HG02678 (cell line): ENCODE data around the gene XYLB.
A peak's percentile ranks its signal among the peaks of the same experiment; 100 is the strongest.
"Not testable (repeated sequence)": the region's sequence is repeated elsewhere in the genome, so short reads cannot be mapped to it uniquely, and the experiment has no call there.

Experiments
- ATAC-seq: cut with Tn5 transposase; IDR thresholded peaks from one replicate; pipeline ENCODE4 v1.9.1; 2021; ENCODE audit warnings: mild to moderate bottlenecking, moderate library complexity; ENCODE audit not compliant: unreplicated experiment

The XYLB gene

DNA sequence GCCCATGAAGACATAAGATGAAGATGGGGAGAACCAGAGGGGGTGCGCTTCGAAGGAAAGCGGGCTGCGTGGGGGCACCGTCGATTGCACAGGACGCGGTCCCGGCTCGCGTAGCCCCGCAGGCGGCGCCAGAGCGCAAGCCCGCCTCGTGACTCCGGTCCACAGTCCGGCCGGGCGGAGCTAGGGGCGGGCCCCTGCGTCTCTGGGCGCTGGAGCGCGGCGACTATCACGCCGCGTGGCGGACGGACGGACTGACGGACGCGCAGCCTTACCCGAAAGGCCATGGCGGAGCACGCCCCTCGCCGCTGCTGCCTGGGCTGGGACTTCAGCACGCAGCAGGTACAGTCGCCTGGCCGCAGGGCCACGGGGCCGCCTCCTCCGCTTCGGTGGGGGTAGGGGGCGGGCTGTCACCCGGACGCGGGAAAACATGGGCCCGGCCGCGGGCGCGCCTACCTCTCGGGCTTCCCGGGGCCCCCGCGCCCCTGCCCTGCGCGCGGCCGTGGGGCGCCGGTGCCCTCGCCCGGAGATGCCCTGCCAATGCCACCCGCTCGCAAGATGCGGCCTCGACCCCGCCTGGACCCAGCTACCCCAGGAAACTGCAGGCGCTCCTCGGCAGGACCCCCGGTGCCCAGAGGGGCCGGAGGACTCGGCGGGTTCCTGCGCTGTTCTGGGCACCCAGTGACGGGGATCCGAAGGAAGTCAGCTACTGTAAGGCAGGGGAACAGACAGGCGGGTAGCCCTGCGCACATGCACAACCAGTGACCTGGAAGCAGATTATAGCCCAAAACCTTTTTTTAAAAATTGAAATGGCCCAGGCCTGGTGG, at the start of gene XYLB:
TSS of gene XYLB (plus strand) at position 199 of the 824 bp plus-strand sequence. CDS start at position 283, 84 bp downstream.
- ATAC-seq, result peak; percentile 98

DNA sequence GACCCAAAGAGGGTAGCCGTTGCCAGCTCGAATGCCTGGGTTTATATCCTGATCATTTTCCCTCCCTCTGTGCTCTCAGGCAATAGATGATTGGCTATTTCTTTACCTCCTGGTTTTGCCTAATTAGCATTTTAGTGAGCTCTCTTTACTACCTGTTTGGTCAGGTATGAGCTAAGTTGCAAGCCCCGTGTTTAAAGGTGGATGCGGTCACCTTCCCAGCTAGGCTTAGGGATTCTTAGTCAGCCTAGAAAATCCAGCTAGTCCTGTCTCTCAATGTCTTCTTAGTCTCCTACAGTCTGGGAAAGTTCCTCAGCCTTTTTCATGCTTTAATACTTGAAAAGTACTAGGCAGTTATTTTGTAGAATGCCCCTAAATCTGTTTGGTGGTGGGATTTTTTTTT, 49.5 kb upstream of the XYLB start:
- ATAC-seq, result not testable (repeated sequence)

DNA sequence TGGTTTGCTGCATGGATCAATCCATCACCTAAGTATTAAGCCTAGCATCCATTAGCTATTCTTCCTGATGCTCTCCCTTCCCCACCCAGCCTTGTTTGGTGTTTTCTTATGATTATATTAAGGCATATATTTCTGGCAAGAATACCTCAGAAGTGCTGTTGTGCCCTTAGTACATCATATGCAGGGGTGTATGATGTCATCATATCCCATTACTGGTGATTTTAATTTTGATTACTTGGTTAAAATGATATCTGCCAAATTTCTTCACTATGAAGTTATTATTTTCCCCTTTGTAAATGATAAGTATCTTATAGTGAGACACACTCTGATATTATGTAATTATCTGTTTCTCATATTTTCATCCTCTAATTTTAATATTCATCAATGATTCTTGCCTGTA, 49.0 kb upstream of the XYLB start:
- no peak for ATAC-seq

DNA sequence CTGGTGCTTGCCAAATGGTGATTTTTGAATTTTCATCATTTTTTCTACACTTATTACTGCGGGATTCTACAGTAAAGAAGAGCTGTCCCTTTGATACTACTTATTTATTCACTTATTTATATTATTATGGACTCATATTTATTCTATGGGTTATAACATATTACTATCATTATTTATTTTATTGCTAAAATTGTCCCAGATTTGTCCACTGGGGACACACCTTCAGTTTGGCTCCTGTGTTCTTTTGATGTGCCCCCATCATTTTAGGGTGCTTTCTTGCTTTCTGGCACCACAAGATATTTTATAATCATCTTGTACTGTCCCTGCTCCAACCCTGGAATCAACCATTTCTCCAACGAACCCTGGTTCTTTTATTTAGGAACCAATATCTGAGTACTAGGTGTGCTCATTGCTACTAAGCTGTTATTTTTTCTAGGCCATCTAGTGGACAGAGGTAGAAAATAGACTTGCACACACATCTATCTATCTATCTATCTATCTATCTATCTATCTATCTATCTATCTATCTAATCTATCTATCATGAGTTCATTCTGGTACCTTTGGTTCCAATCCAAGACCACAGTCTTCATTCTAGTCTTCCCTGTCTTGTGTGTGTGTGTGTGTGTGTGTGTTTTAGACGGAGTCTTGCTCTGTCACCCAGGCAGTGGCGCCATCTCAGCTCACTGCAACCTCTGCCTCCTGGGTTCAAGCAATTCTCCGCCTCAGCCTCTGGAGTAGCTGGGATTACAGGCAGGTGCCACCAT, 48.5 kb upstream of the XYLB start:
- no peak for ATAC-seq

DNA sequence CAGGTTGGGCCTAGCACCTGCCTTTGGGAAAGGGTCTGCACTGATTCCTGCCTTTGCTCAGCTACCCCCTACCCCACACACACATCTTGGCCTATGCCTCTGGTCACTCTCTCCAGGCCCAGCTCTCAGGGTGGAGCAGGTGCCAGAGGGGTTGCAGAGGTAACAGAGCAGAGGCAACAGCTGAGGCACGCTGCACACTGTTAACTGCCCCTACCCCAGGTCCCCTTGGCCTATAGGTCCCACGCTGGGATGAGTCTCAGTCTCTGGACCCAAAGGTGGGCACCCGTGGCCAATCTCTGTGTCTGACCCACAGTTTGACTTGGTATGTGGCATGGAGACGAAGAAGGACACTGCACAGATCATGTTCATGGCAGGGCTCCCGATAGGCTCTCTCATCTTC, 39.6 kb upstream of the XYLB start:
- no peak for ATAC-seq

DNA sequence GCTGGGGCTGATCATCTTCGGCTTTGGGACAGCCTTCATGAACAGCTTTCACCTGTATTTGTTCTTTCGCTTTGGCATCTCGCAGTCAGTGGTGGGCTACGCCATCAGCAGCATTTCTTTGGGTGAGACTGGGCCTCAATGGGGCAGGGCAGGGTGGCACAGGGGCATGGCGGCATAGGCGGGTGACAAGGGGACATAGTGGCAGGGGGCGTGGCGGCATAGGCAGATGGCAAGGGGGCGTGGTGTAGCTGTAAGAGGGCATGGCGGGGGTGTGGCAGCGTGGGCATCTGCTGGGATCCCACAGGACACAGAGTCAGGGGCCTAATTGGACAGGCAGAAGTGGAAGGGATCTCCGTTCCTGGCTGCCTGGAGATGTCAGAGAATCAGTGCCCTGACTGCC, 39.0 kb upstream of the XYLB start:
- no peak for ATAC-seq

DNA sequence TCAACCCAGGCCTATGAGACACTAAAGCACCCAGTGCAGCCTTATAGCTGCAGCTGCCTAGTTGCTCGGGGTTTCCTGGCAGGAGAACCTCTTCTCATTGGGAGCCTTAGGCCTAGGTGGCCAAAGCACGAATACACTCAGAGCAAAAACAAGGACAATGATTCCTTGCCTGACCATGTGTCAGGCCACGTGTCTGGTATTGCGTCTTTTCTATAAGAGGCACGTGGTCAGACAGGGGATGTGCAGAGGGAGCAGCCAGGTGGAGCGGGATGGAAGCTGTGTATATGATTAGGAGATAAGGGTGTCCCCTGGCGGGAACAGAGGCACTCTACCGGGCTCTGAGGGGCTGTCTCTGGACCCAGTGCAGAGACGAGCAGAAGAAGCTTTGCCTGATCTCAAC, 38.1 kb upstream of the XYLB start:
- no peak for ATAC-seq

DNA sequence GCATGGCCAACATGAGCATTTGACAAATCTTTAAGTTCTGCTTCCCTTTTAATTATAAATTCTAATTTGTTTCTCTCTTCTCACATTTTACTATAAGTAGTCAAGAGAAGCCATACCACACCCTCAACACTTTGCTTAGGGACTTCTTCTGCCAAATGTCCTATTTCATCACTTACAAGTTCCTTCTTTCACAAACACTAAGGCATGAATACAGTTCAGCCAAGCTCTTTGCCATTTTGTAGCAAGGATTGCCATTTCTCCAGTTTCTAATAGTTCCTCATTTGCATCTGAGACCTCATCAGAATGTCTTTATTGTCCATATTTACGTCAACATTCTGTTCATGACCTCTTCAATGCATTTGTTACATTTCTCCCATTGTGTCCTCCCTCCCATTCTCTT, 35.1 kb upstream of the XYLB start:
- ATAC-seq, result no peak

DNA sequence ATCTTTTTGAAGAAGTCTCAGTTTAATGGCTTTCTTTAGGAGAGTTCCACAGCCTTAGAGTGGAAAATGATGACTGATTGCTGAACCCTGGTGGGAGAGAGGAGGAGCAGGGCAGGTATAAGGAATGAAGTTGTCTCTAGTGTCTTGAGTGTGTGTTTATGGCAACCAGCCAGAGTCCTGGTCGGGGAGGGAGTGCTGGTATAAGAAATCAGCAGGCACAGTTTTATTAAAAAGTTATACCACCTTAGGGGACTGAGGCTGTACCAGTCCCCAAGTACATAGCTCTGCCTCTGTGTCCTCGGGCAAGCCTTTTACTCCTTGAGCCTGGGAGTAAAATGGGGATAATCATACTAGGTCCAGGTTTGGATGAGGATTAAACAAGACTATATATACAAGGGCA, 34.6 kb upstream of the XYLB start:
- no peak for ATAC-seq

DNA sequence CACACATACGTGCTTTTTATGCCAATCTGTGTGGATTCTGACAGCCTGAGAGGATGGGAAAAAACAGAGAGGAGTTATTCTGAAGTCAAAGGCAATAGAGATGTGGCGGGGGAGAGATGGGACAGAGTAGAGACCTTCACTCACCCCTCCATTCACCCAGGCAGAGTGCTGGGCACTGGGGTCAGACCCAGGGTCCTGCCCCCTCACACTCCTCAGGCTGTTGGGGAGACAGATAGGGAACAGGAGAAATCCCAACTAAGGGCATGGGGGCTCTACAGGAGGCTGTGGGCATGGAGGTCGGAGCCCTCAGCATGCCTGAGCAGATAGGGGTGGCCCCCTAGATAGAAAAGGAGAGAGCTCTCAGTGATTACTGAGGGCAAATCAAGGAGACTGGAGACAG, 34.2 kb upstream of the XYLB start:
- no peak for ATAC-seq

DNA sequence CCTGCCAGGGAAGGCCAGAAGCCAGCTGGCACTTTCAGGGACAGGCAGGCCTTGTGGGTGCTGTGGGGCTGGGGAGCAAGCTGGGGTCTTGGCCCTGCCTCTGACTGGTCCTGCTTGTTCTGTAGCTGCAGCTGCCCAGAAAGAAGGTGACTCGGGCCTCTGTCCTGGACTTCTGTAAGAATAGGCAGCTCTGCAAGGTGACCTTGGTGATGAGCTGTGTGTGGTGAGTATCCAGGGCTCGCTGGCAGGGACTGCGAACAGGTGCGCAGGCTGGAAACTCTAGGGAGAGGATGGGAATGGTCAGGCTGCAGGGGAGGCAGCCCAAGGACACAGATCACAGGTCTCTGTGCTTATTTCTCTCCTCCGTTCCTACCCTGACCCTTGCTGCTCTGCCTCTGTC, 33.3 kb upstream of the XYLB start:
- ATAC-seq, result no peak

DNA sequence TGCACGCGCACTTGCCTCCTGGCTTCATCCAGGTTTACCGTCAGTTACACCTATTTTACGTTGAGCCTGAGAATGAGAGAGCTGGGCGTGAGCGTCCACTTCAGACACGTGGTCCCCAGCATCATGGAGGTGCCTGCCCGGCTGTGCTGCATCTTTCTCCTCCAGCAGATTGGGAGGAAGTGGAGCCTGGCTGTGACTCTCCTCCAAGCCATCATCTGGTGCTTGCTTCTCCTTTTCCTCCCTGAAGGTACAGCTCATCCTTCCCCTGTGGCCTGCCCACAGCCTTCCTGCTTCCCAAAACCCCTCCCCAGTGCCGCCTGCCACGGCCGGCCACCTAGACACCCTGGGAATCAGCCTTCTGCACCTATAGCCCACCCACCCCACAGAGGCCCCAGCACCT, 32.9 kb upstream of the XYLB start:
- no peak for ATAC-seq

DNA sequence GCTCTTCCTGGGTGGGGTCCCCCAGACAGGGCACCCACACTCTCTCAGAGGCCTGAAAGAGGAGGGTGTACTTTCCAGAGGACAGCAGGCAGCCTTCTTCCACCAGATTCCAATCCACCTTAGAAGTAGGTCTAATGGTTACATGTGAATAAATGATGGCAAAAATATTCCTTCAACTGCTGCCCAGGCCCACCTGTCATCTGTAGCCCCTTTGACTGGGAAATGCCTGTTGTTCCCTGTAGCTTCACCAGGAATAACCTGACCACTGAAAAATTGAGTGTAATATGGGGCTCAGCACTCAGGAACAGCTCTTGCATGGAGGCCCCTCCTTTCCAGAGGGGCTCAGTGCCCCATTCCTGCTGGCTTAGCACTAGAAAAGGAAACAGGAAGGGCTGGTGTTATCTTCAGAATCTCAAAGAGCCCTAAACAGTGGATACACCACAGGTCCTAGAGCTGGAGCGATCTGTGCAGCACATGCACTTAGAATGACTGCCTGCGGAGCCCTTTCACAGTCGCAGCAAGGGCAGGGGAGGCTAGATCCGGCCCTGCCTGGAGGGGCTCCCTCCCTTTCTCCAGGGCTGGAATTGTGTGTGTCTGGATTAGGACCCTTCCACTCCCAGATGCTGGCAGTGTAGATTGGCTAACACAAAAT, 32.3 kb upstream of the XYLB start:
- no peak for ATAC-seq

DNA sequence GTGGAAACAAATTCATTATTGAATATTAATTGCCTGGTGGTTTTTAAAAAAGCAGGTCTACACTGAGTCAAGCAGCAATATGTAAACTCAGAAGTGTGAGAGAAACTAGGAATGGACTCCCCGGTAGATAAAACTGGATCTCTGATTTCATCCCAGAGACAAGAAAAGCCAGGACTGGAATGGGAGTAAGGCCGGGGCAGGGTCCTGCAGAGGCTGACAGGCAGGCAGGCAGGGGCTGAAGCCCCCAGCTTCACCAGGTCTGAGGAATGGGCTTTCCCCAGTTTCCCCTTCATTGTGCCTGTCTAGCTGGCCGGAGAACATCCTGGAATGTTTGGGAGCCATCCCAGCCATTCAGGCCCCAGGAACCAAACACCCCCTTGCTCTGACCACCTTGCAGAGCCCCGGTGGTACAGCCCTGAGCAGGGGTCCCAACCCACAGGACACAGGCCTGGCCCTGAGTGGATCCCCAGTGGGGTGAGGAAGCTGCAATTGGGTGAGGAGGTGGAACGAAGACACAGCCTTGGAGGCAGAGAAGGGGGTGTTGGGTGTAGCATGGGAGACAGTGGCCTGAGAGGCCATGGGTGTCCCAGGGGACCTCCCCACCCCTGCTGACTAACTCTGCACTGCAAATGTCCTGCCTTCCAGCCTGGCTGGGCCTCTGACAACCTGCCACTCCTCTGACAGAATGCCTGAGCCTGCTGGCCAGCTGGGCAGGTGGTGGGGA, 31.7 kb upstream of the XYLB start:
- no peak for ATAC-seq

DNA sequence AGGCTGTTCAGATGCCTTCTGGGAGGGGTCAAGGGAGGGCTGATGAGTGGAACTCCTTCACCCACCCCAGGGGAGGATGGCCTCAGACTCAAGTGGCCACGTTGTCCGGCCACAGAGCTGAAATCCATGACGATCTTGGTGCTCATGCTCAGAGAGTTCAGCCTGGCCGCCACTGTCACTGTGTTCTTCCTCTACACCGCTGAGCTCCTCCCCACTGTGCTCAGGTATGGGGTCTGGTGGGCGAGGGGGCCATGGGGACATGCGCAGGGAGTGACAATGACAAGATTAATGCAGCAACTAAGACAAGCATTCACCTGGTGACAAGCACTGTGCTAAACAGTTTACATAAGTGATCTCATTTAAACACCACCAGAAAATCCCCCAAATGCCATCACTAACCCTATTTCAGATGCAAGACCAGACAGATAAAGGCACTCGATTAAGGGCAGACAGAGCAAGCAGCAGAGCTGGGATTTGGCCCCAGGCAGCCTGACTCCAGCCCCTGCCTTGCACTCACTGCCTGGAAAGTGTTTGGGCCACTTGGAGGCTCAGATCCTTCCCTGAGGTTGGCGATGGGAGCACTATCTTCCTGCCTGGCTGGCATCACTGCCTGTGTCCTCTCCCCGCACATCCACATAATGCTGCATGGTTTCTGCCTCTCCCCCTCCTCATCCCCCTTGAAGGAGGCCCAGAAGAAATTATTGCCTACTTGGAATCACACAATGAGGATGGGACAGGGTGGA, 30.9 kb upstream of the XYLB start:
- ATAC-seq, result no peak

DNA sequence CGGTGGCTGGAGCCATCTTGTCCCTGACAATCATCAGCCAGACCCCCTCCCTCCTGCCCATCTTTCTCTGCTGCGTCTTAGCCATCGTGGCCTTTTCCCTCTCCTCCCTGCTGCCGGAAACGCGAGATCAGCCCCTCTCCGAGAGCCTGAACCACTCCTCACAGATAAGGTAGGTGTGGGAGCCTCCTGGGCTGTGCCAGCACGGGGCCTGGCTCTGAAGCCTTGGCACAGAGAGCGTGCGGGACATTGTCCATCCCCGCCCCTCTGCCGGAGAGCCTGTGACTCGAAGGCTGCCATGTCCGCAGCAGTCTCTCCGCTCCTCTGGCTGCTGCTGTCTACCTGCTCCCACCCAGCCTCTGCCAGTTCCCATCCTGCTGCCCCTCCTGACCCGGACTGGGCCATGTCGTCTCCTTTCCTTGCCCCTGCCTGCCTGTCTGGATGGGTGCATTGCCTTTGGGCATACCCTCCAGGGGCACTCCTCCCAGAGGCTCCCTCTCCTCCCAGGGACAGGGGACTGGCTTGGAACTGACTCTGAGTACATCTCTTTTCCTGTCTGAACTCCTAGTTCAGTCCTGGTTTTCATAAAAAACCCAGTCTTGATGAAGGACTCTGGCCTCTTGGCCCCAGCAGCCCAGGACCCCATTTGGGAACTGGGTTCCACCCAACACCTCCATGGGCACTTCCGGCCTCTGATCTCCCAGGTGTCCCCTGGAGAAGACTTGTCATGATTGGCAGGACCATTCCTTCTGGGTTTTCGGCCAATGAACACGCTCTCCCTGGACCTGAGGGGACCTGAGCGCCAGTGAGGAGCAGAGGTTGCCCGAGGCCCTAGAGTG, 30.0 kb upstream of the XYLB start:
- no peak for ATAC-seq

DNA sequence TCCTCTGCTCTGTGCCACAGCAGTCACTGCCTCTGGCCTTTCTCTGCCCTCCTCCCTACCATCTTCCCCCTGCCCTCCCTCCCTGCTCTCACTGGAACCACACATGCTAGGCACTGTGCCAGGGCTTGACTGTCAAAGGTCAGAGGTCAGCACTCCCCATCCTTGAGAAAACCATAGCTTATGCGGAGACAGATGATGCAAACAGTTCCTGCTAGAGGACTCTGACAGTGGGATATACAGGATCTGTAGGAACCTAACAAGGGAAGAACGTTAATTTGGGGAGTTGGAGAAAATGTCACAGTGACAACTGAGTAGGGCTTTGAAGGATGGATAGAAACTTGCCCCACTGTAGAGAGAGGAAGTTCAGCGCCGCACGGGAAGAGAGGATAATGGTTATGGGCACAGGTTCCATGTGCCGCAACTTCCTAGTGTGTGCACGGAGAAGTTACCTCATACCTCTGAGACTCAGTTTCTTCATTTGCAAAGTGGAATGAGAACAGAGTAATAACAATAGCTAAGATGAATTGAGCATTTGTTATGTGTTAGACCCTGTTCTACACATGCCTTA, 29.3 kb upstream of the XYLB start:
- ATAC-seq, result no peak

DNA sequence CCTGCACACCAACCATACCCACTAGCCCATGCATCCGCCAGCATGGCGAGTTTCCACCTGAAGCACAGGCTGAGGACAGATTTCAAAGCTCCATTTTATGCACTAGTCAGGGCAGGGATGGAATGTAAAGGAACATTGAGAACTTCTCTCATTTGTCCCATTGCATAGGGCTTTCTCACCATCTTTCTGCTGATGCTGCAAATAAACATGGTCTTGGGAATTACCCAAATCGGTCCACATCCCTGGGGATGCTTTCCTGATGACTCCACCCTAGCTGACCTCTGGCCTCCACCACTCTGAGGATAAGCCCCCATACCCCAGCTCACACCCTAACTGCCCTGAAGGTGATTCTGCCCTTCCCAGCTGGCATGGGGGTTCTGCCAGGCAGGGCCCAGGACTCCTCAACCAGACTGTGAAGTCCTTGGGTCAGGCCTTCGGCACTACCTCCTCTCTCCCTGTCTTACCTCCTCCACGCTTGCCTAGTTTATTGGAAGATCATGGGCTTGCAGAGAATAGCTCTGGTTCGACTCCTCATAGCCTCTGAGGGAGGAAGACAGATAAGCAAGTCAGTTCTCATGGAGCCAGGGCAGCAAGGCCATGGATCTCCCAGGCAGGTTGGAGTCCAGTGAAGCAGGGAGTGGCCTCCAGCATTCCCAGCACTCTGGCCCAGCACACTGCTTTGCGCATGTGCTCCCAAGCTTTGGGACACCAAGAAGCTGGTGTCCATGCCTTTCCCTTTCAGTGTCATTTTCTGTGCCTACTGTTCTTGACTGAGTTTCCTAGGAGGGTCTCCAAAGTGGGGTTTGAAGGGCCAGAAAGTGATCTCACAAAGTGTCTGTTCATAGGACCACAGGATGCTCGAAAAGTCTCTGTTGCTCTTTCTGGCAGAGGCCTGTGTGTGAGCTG, 27.6 kb upstream of the XYLB start:
- ATAC-seq, result no peak
